HEK293T (cell line): Measurements from ENCODE around the gene SH3PXD2A.

Experiments
- CTCF ChIA-PET: fragments of 350-600 bp; formaldehyde crosslinking; extraction: SDS; loops from one replicate; lab custom pipeline; 2021; ENCODE audit warnings: antibody characterized with exemption, inconsistent platforms; lab: Yijun Ruan, JAX
- POLR2A ChIA-PET: fragments of 350-600 bp; formaldehyde crosslinking; extraction: SDS; loops from one replicate; lab custom pipeline; 2020; ENCODE audit warnings: antibody characterized with exemption, inconsistent platforms; lab: Yijun Ruan, JAX
- DNase-seq: peaks from one replicate; pipeline ENCODE4 v3.0.0; 2012; ENCODE audit warnings: mixed read lengths; ENCODE audit errors: extremely low spot score
- ARNT ChIP-seq: fragments of 450-650 bp; IDR thresholded peaks from 2 replicates; pipeline ENCODE4 v1.6.1; 2017; ENCODE audit warnings: mild to moderate bottlenecking
- BHLHE40 ChIP-seq: fragments of 450-650 bp; IDR thresholded peaks from 2 replicates; pipeline ENCODE4 v1.6.1; 2016; ENCODE audit warnings: mild to moderate bottlenecking, moderate library complexity, borderline replicate concordance
- CTBP1 ChIP-seq: fragments of 450-650 bp; IDR thresholded peaks from 2 replicates; pipeline ENCODE4 v1.6.1; 2016; ENCODE audit warnings: borderline replicate concordance
- ELF4 ChIP-seq: fragments of 450-650 bp; IDR thresholded peaks from 2 replicates; pipeline ENCODE4 v1.6.1; 2017; ENCODE audit warnings: antibody characterized with exemption
- FOXA1 ChIP-seq: fragments of 450-650 bp; IDR thresholded peaks from 2 replicates; pipeline ENCODE4 v1.6.1; 2016; ENCODE audit warnings: mild to moderate bottlenecking
- FOXK2 ChIP-seq: fragments of 450-650 bp; IDR thresholded peaks from 2 replicates; pipeline ENCODE4 v1.6.1; 2016; ENCODE audit warnings: mild to moderate bottlenecking
- FOXM1 ChIP-seq: fragments of 450-650 bp; IDR thresholded peaks from 2 replicates; pipeline ENCODE4 v1.6.1; 2017; ENCODE audit warnings: mild to moderate bottlenecking, borderline replicate concordance
- HDGF ChIP-seq: fragments of 450-650 bp; IDR thresholded peaks from 2 replicates; pipeline ENCODE4 v1.6.1; 2017; ENCODE audit warnings: antibody characterized with exemption, borderline replicate concordance
- L3MBTL2 ChIP-seq: fragments of 450-650 bp; conservative IDR thresholded peaks from 2 replicates; pipeline ENCODE4 v1.6.1; 2016; ENCODE audit warnings: mild to moderate bottlenecking
- LEF1 ChIP-seq: fragments of 450-650 bp; IDR thresholded peaks from 2 replicates; pipeline ENCODE4 v1.6.1; 2017; ENCODE audit warnings: mild to moderate bottlenecking, borderline replicate concordance
- NFRKB ChIP-seq: fragments of 450-650 bp; IDR thresholded peaks from 2 replicates; pipeline ENCODE4 v1.6.1; 2016; ENCODE audit warnings: mild to moderate bottlenecking, moderate library complexity
- PKNOX1 ChIP-seq: fragments of 450-650 bp; IDR thresholded peaks from 2 replicates; pipeline ENCODE4 v1.6.1; 2016
- SP1 ChIP-seq: fragments of 450-650 bp; IDR thresholded peaks from 2 replicates; pipeline ENCODE4 v1.6.1; 2017
- SUZ12 ChIP-seq: fragments of 450-650 bp; IDR thresholded peaks from 2 replicates; pipeline ENCODE4 v1.6.1; 2016; ENCODE audit warnings: mild to moderate bottlenecking
- TARDBP ChIP-seq: fragments of 450-650 bp; IDR thresholded peaks from 2 replicates; pipeline ENCODE4 v1.6.1; 2016
- ZNF384 ChIP-seq: fragments of 450-650 bp; IDR thresholded peaks from 2 replicates; pipeline ENCODE4 v1.6.1; 2016

Gene SH3PXD2A

GRCh38 chr10:103855424-103855823 is at the start of gene SH3PXD2A:
TSS of gene SH3PXD2A (minus strand) at chr10:103855576. CDS start at chr10:103855266, 310 bp downstream.
- POLR2A ChIA-PET, result interaction anchor here (0.9 to 1.0 kb wide), 2 partner anchors 13 to 135 kb away, joined by 3 read pairs; no protein-coding TSS in a partner anchor
- DNase-seq, result peak; percentile 73
- CTCF ChIA-PET, result interaction anchor here (1.1 kb wide), 1 partner anchor 145 kb away, joined by 6 read pairs; no protein-coding TSS in a partner anchor
- TF ChIP-seq ARNT, result no peak
- TF ChIP-seq TARDBP, result no peak
- no peak for TF ChIP-seq SP1
- TF ChIP-seq ELF4, result no peak
- TF ChIP-seq NFRKB, result no peak
- TF ChIP-seq FOXA1, result no peak
- TF ChIP-seq FOXK2, result no peak
- no peak for TF ChIP-seq L3MBTL2
- no peak for TF ChIP-seq PKNOX1
- TF ChIP-seq HDGF, result no peak
- no peak for TF ChIP-seq FOXM1
- no peak for TF ChIP-seq ZNF384

GRCh38 chr10:103901299-103901698 is 45.9 kb upstream of the SH3PXD2A start:
- no peak for DNase-seq
- POLR2A ChIA-PET, result no interaction called here
- TF ChIP-seq NFRKB, result no peak
- no peak for TF ChIP-seq FOXM1
- no peak for TF ChIP-seq BHLHE40
- no peak for TF ChIP-seq FOXA1
- no peak for TF ChIP-seq ARNT
- no peak for TF ChIP-seq CTBP1
- TF ChIP-seq SUZ12, result no peak
- TF ChIP-seq SP1, result no peak
- no peak for TF ChIP-seq FOXK2
- no peak for TF ChIP-seq LEF1
- no peak for TF ChIP-seq L3MBTL2
- no peak for TF ChIP-seq PKNOX1
- no peak for TF ChIP-seq HDGF
- no peak for TF ChIP-seq ELF4
- TF ChIP-seq TARDBP, result no peak
- no peak for TF ChIP-seq ZNF384
- CTCF ChIA-PET, result interaction anchor here (1.1 kb wide), 1 partner anchor 14 kb away, joined by 4 read pairs; no protein-coding TSS in a partner anchor

DNA sequence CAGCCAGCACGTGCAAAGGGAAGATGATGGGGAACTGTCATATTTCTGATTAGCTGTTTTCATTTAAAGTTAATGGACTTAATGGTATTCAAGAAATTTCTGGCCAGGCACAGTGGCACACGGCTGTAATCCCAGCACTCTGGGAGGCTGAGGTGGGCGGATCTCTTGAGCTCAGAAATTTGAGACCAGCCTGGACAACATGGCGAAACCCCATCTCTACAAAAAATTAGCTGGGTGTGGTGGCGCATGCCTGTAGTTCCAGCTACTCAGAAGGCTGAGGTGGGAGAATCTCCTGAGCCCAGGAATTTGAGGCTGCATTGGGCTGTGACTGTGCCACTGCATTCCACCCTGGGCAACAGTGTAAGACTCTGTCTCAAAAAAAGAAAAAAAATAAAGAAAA is 43.9 kb upstream of the SH3PXD2A start:
- DNase-seq, result no peak
- POLR2A ChIA-PET, result no interaction called here
- TF ChIP-seq TARDBP (no peak), FOXK2 (no peak), LEF1 (no peak), NFRKB (no peak), PKNOX1 (no peak), ZNF384 (no peak), ARNT (no peak), HDGF (no peak), ELF4 (no peak), CTBP1 (no peak), SP1 (no peak), BHLHE40 (no peak), L3MBTL2 (no peak), SUZ12 (no peak), FOXM1 (no peak), FOXA1 (no peak)
- CTCF ChIA-PET, result interaction anchor here (0.7 kb wide), 4 partner anchors 30 to 306 kb away, joined by 3 read pairs; no protein-coding TSS in a partner anchor

GRCh38 chr10:103897241-103897774 is 41.9 kb upstream of the SH3PXD2A start:
- DNase-seq, result no peak
- ChIA-PET POLR2A (interaction anchor here (1.2 kb wide), 1 partner anchor 20 kb away, joined by 6 read pairs; the partner anchor contains the start of gene STN1), CTCF (no interaction called here)
- no peak for TF ChIP-seq CTBP1
- TF ChIP-seq ELF4, result no peak
- TF ChIP-seq PKNOX1, result no peak
- TF ChIP-seq L3MBTL2, result no peak

GRCh38 chr10:103896225-103896624 is 40.8 kb upstream of the SH3PXD2A start:
- ChIA-PET CTCF (interaction anchor here (0.6 kb wide), 1 partner anchor 8 kb away, joined by 5 read pairs; no protein-coding TSS in a partner anchor), POLR2A (interaction anchor here (2.3 kb wide), 1 partner anchor 12 kb away, joined by 7 read pairs; no protein-coding TSS in a partner anchor)
- TF ChIP-seq BHLHE40, result no peak
- TF ChIP-seq L3MBTL2, result 0 out of 2 replicates have a peak, but pooled peaks have one; percentile 28
- no peak for DNase-seq
